OCI-LY1 (cell line): ENCODE data around the gene USP54.

Experiments used
- CTCF ChIP-seq: fragments of 200-600 bp; sonication (generic), shearing (Covaris generic); IDR thresholded peaks from 2 replicates; pipeline ENCODE4 v1.5.1; 2017; ENCODE audit warnings: mild to moderate bottlenecking, antibody characterized with exemption, low read length, moderate library complexity, mixed read lengths
- EZH2 ChIP-seq: fragments of 200-600 bp; sonication (generic), shearing (Covaris generic); IDR thresholded peaks from 2 replicates; pipeline ENCODE4 v1.8.0; 2017; ENCODE audit warnings: borderline replicate concordance, mixed run types, mild to moderate bottlenecking, antibody characterized with exemption, low read length, moderate library complexity, mixed read lengths

GRCh38 chr10:73577788-73578187 lies 13.4 kb downstream of the USP54 start:
- no peak for TF ChIP-seq CTCF
- TF ChIP-seq EZH2 = no peak
